ENCODE measurements around the gene HDAC7. TPM values are rescaled to one million over a fixed set of nuclear protein-coding genes. Genes with fewer than 3 reads are reported as not detected.

The HDAC7 gene
- total and polyA plus RNA-seq, 4 donors: 49.3 to 119 (median 69.7) TPM

GRCh38 chr12:47795121-47795813 is 24.4 kb downstream of the HDAC7 start:
- no peak overlapping the region for H3K4me3 ChIP-seq
- no peaks in the 10 kb centered on the region for H3K9me3 ChIP-seq (ENCODE audit: control insufficient read depth in 4 of 4, insufficient read depth in 3 of 4, low read length in 3 of 4)
- WGBS, 2 donors: 95 to 96% methylated on average over 21 of the region's 21 CpGs
- H3K9ac ChIP-seq (ENCODE audit: insufficient read depth in 1 of 2, low read length in 2 of 2): no peak overlapping the region
- no peak for TF ChIP-seq CTCF (IDR thresholded peaks at IDR 0.05; ENCODE audit: control extremely low read depth, extremely low read depth)
- H3K36me3 ChIP-seq (ENCODE audit: control insufficient read depth in 4 of 4, insufficient read depth in 4 of 4, low read length in 4 of 4): peaks cover 26 to 77% (median 32%) of the 10 kb centered on the region in 4 donors
- H3K4me1 ChIP-seq (ENCODE audit: control insufficient read depth in 5 of 5, insufficient read depth in 5 of 5, low read length in 5 of 5): peaks cover 0 to 11% (median 0%) of the 10 kb centered on the region in 5 donors
- no peaks in the 10 kb centered on the region for H3K27me3 ChIP-seq (ENCODE audit: control insufficient read depth in 3 of 3, insufficient read depth in 3 of 3, low read length in 2 of 3)
- no peak overlapping the region for H3K27ac ChIP-seq (ENCODE audit: low read depth in 1 of 2, low read length in 1 of 2)
- DNase-seq: no peak
- ATAC-seq (ENCODE audit: insufficient read depth, low FRiP score): no peak

DNA sequence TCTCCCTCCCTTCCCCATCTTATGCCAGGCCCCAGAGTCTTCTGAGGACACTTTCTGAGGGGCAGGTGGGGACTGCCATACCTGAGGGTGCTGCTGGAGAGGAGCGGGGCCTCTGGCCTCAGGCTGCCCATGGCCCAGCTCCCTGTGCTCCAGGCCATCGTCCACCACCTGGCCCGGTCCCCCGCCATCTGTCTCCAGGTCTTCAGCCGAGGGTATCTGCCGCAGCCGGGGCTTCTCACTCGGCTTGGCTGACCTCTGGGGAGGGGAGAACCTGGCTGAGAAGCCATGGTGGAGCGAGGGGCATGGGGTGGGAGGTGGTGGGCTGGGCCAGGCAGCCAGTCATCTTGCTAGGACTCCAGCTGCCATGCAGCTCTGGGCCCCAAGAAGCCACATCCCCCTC is 25.0 kb downstream of the HDAC7 start:
- peaks cover 26 to 82% (median 35%) of the 10 kb centered on the region in 4 donors for H3K36me3 ChIP-seq (ENCODE audit: control insufficient read depth in 4 of 4, insufficient read depth in 4 of 4, low read length in 4 of 4)

GRCh38 chr12:47793015-47793681 is 26.6 kb downstream of the HDAC7 start:
- no peaks in the 10 kb centered on the region for H3K9me3 ChIP-seq (ENCODE audit: control insufficient read depth in 4 of 4, insufficient read depth in 3 of 4, low read length in 3 of 4)
- H3K4me3 ChIP-seq: no peak overlapping the region
- no peak for DNase-seq
- H3K9ac ChIP-seq (ENCODE audit: insufficient read depth in 1 of 2, low read length in 2 of 2): no peak overlapping the region
- H3K4me1 ChIP-seq (ENCODE audit: control insufficient read depth in 5 of 5, insufficient read depth in 5 of 5, low read length in 5 of 5): no peaks in the 10 kb centered on the region
- H3K27me3 ChIP-seq (ENCODE audit: control insufficient read depth in 3 of 3, insufficient read depth in 3 of 3, low read length in 2 of 3): no peaks in the 10 kb centered on the region
- 93% methylated on average over 15 of the region's 15 CpGs for WGBS, 2 donors
- no peak overlapping the region for H3K27ac ChIP-seq (ENCODE audit: low read depth in 1 of 2, low read length in 1 of 2)
- no peak for TF ChIP-seq CTCF (IDR thresholded peaks at IDR 0.05; ENCODE audit: control extremely low read depth, extremely low read depth)
- no peak for ATAC-seq (ENCODE audit: insufficient read depth, low FRiP score)
- H3K36me3 ChIP-seq (ENCODE audit: control insufficient read depth in 4 of 4, insufficient read depth in 4 of 4, low read length in 4 of 4): peaks cover 32 to 88% (median 41%) of the 10 kb centered on the region in 4 donors

More for the DNA sequence above, 25.0 kb downstream of the HDAC7 start:
- no peak for ATAC-seq (ENCODE audit: insufficient read depth, low FRiP score)
- no peaks in the 10 kb centered on the region for H3K9me3 ChIP-seq (ENCODE audit: control insufficient read depth in 4 of 4, insufficient read depth in 3 of 4, low read length in 3 of 4)
- peaks cover 0 to 6% (median 0%) of the 10 kb centered on the region in 5 donors for H3K4me1 ChIP-seq (ENCODE audit: control insufficient read depth in 5 of 5, insufficient read depth in 5 of 5, low read length in 5 of 5)
- H3K9ac ChIP-seq (ENCODE audit: insufficient read depth in 1 of 2, low read length in 2 of 2): no peak overlapping the region
- H3K27me3 ChIP-seq (ENCODE audit: control insufficient read depth in 3 of 3, insufficient read depth in 3 of 3, low read length in 2 of 3): no peaks in the 10 kb centered on the region
- no peak for DNase-seq
- no peak overlapping the region for H3K27ac ChIP-seq (ENCODE audit: low read depth in 1 of 2, low read length in 1 of 2)
- 97 to 99% methylated on average over 9 of the region's 9 CpGs for WGBS, 2 donors
- no peak overlapping the region for H3K4me3 ChIP-seq
- no peak for TF ChIP-seq CTCF (IDR thresholded peaks at IDR 0.05; ENCODE audit: control extremely low read depth, extremely low read depth)
